H1 (cell line): ENCODE measurements around the gene LYPD6. TPM values are rescaled to one million over a fixed set of nuclear protein-coding genes. Genes with fewer than 3 reads are reported as not detected.
A peak's percentile ranks its signal among the peaks of the same experiment; 100 is the strongest.

Experiments used
- CTCF ChIA-PET: fragments of 300-600 bp; sonication (Branson Sonifier 250); formaldehyde crosslinking; loops from one replicate; lab custom pipeline; 2021; ENCODE audit not compliant: partially characterized antibody; lab: Charles Lee
- POLR2A ChIA-PET: fragments of 300-600 bp; sonication (Branson Sonifier 250); formaldehyde crosslinking; loops from one replicate; lab custom pipeline; 2021; ENCODE audit warnings: inconsistent platforms; ENCODE audit not compliant: partially characterized antibody; lab: Charles Lee
- DNase-seq, 2 experiments: peaks; one replicate each; pipeline versions ENCODE4 v3.0.0 to v3.0.0-alpha.2; 2010 to 2022; ENCODE audit warnings: low spot score in 2 of 2, low read depth in 1 of 2, mixed read lengths in 1 of 2
- FAIRE-seq: peaks from 2 replicates; lab custom pipeline; 2011; peaks lifted over from hg19 to GRCh38; lab: Jason Lieb, UNC
- H2AFZ ChIP-seq: 2 replicates; pipeline ENCODE4 v1.8.1; 2012; ENCODE audit warnings: low read length, inconsistent platforms
- H2AK5ac ChIP-seq: 2 replicates; pipeline ENCODE4 v1.6.1; 2013; ENCODE audit warnings: low read depth, low read length
- H2BK120ac ChIP-seq: replicated peaks from 2 replicates; pipeline ENCODE3; 2013; ENCODE audit warnings: low read depth, low read length, inconsistent platforms
- H2BK12ac ChIP-seq: 2 replicates; pipeline ENCODE4 v1.6.1; 2013; ENCODE audit warnings: low read depth, low read length
- H2BK15ac ChIP-seq: 2 replicates; pipeline ENCODE4 v1.6.1; 2013; ENCODE audit warnings: low read length
- H2BK20ac ChIP-seq: 2 replicates; pipeline ENCODE4 v1.6.1; 2013; ENCODE audit warnings: low read length
- H2BK5ac ChIP-seq: 2 replicates; pipeline ENCODE4 v1.6.1; 2013; ENCODE audit warnings: low read depth, low read length
- H3K14ac ChIP-seq: 2 replicates; pipeline ENCODE4 v1.6.1; 2013; ENCODE audit warnings: inconsistent platforms; ENCODE audit not compliant: insufficient read length
- H3K18ac ChIP-seq: 2 replicates; pipeline ENCODE4 v1.6.1; 2013; ENCODE audit warnings: low read length; ENCODE audit errors: extremely low read depth
- H3K23ac ChIP-seq: 2 replicates; pipeline ENCODE4 v1.6.1; 2013; ENCODE audit warnings: inconsistent platforms; ENCODE audit not compliant: insufficient read length
- H3K23me2 ChIP-seq: 2 replicates; pipeline ENCODE4 v1.6.1; 2013; ENCODE audit warnings: low read depth, low read length
- H3K27ac ChIP-seq: 2 replicates; pipeline ENCODE4 v1.6.1; 2011; ENCODE audit warnings: low read depth, low read length, inconsistent platforms
- H3K27me3 ChIP-seq, 4 experiments: replicated peaks in 1 of 4; 1 replicate in 1 of 4; 2 replicates in 3 of 4; pipeline versions ENCODE4 v1.6.1 to v1.8.1; 2011 to 2013; ENCODE audit warnings: low read length in 3 of 4, mild to moderate bottlenecking in 3 of 4, inconsistent platforms in 2 of 4, mixed read lengths in 2 of 4, moderate library complexity in 1 of 4; ENCODE audit not compliant: control insufficient read depth in 3 of 4, insufficient read depth in 3 of 4; ENCODE audit errors: extremely low read depth in 1 of 4
- H3K36me3 ChIP-seq, 4 experiments: 2 replicates each; pipeline versions ENCODE4 v1.6.1 to v1.8.1; 2011 to 2013; ENCODE audit warnings: mild to moderate bottlenecking in 4 of 4, low read length in 3 of 4, moderate library complexity in 2 of 4, control low read depth in 1 of 4, inconsistent platforms in 1 of 4; ENCODE audit not compliant: insufficient read depth in 4 of 4, control insufficient read depth in 2 of 4
- H3K4ac ChIP-seq: replicated peaks from 2 replicates; pipeline ENCODE3; 2013; ENCODE audit warnings: low read length, low read depth, mixed read lengths, inconsistent platforms; ENCODE audit not compliant: insufficient read length
- H3K4me1 ChIP-seq, 4 experiments: replicated peaks in 1 of 4; 1 replicate in 1 of 4; 2 replicates in 3 of 4; pipeline versions ENCODE4 v1.6.1 to v1.8.1; 2011 to 2013; ENCODE audit warnings: low read length in 3 of 4, inconsistent platforms in 2 of 4, mixed read lengths in 1 of 4; ENCODE audit not compliant: insufficient read depth in 4 of 4, control insufficient read depth in 3 of 4
- H3K4me2 ChIP-seq, 2 experiments: 2 replicates each; pipeline versions ENCODE4 v1.6.1 to v1.8.1; 2011 to 2013; ENCODE audit warnings: low read depth in 2 of 2, low read length in 2 of 2, control low read depth in 1 of 2, inconsistent platforms in 1 of 2, mild to moderate bottlenecking in 1 of 2; ENCODE audit not compliant: insufficient read depth in 1 of 2
- H3K4me3 ChIP-seq, 4 experiments: fragments of 200-600, 300-600 bp in 1 of 4; sonication (generic), shearing (Covaris generic), sonication (Bioruptor Twin) in 1 of 4; 2 replicates each; pipeline versions ENCODE4 v1.5.1 to v1.8.1; 2011 to 2016; ENCODE audit warnings: low read length in 4 of 4, low read depth in 3 of 4, control low read depth in 2 of 4, inconsistent platforms in 2 of 4, mild to moderate bottlenecking in 2 of 4, mixed read lengths in 1 of 4, moderate library complexity in 1 of 4; ENCODE audit not compliant: insufficient read depth in 2 of 4; ENCODE audit errors: extremely low read depth in 1 of 4
- H3K56ac ChIP-seq: replicated peaks from 2 replicates; pipeline ENCODE3; 2013; ENCODE audit warnings: low read depth, mild to moderate bottlenecking, mixed read lengths, low read length, inconsistent platforms; ENCODE audit not compliant: insufficient read length
- H3K79me1 ChIP-seq: 2 replicates; pipeline ENCODE4 v1.6.1; 2013; ENCODE audit warnings: low read depth, low read length, control low read depth
- H3K79me2 ChIP-seq, 2 experiments: 2 replicates each; pipeline versions ENCODE4 v1.6.1 to v1.8.1; 2012 to 2013; ENCODE audit warnings: low read length in 2 of 2, mild to moderate bottlenecking in 2 of 2, inconsistent platforms in 1 of 2; ENCODE audit not compliant: insufficient read depth in 2 of 2, control insufficient read depth in 1 of 2
- H3K9ac ChIP-seq, 4 experiments: replicated peaks in 1 of 4; 1 replicate in 1 of 4; 2 replicates in 3 of 4; pipeline versions ENCODE4 v1.6.1 to v1.8.1; 2011 to 2013; ENCODE audit warnings: low read depth in 3 of 4, low read length in 3 of 4, control low read depth in 2 of 4, mild to moderate bottlenecking in 2 of 4, moderate library complexity in 2 of 4, inconsistent platforms in 1 of 4; ENCODE audit errors: extremely low read depth in 1 of 4
- H3K9me3 ChIP-seq, 2 experiments: 2 replicates each; pipeline versions ENCODE4 v1.6.1 to v1.8.1; 2012 to 2013; ENCODE audit warnings: mild to moderate bottlenecking in 2 of 2, moderate library complexity in 2 of 2, control low read depth in 1 of 2, inconsistent platforms in 1 of 2, low read depth in 1 of 2, low read length in 1 of 2, mixed read lengths in 1 of 2; ENCODE audit not compliant: insufficient read depth in 2 of 2
- H4K20me1 ChIP-seq, 2 experiments: replicated peaks in 1 of 2; 2 replicates each; pipeline versions ENCODE3 to v1.8.1; 2011 to 2013; ENCODE audit warnings: inconsistent platforms in 2 of 2, low read length in 2 of 2, mild to moderate bottlenecking in 1 of 2; ENCODE audit not compliant: insufficient read depth in 2 of 2, control insufficient read depth in 1 of 2
- H4K5ac ChIP-seq: 2 replicates; pipeline ENCODE4 v1.6.1; 2013; ENCODE audit warnings: low read length, low read depth, mixed read lengths, inconsistent platforms; ENCODE audit not compliant: insufficient read length
- H4K8ac ChIP-seq: 2 replicates; pipeline ENCODE4 v1.8.0; 2013; ENCODE audit warnings: mild to moderate bottlenecking, moderate library complexity, low read length, inconsistent platforms; ENCODE audit not compliant: insufficient read depth; ENCODE audit errors: extremely low read depth
- H4K91ac ChIP-seq: replicated peaks from 2 replicates; pipeline ENCODE3; 2013; ENCODE audit warnings: low read length, mixed read lengths, inconsistent platforms; ENCODE audit not compliant: insufficient read length
- BCL11A ChIP-seq, 2 experiments: IDR thresholded peaks; one replicate each; pipeline ENCODE4 v1.6.1; 2011; ENCODE audit warnings: low read depth in 2 of 2, low read length in 2 of 2, mild to moderate bottlenecking in 2 of 2
- NANOG ChIP-seq: IDR thresholded peaks from 2 replicates; pipeline ENCODE4 v1.6.1; 2011; ENCODE audit warnings: low read length, low read depth, mild to moderate bottlenecking, inconsistent platforms; ENCODE audit not compliant: insufficient read depth, poor library complexity, severe bottlenecking
- POU5F1 ChIP-seq: IDR thresholded peaks from 2 replicates; pipeline ENCODE4 v1.6.1; 2011; ENCODE audit warnings: low read depth, mild to moderate bottlenecking, low read length, moderate library complexity
- RFX5 ChIP-seq: IDR thresholded peaks from 2 replicates; pipeline ENCODE4 v1.6.1; 2011; ENCODE audit warnings: low read depth, low read length, improper control_type of control experiment, borderline replicate concordance
- TBP ChIP-seq: IDR thresholded peaks from 2 replicates; pipeline ENCODE4 v1.6.1; 2011; ENCODE audit warnings: low read depth, low read length, improper control_type of control experiment
- WGBS, 2 experiments: shearing (Covaris generic) in 1 of 2; methylation state at CpG; one replicate each; pipeline versions ENCODE4 v1.1.6 to v1.1.7; 2013 to 2015; ENCODE audit warnings: low lambda C conversion rate in 2 of 2, mixed read lengths in 2 of 2, inconsistent platforms in 1 of 2, low coverage in 1 of 2, missing lambda C conversion rate in 1 of 2; ENCODE audit not compliant: insufficient replicate concordance in 2 of 2, insufficient coverage in 1 of 2, insufficient read length in 1 of 2; ENCODE audit errors: extremely low coverage in 1 of 2, missing lambda C conversion rate in 1 of 2; 5-methylcytosine and 5-hydroxymethylcytosine counted together
- polyA plus RNA-seq, 7 experiments: library from polyadenylated mRNA; depleted of rRNA in 3 of 7; stranded (reverse) in 5 of 7; unstranded in 2 of 7; fragments of >200 nt in 5 of 7; fragments of 200-250 nt in 2 of 7; gene quantifications; 1 replicate in 5 of 7; 2 replicates in 1 of 7; 4 replicates in 1 of 7; pipeline versions ENCODE4 v1.2.1 to v1.2.3, GENCODE V29; 2011 to 2013; ENCODE audit warnings: missing spikeins in 2 of 7, mixed read lengths in 2 of 7
- total RNA-seq: library from RNA; stranded (reverse); fragmentation: NEBNext Ultra II Directional; extraction: Animal tissue kit (Norgen Biotek cat#: 25700); gene quantifications from 2 replicates; pipeline ENCODE4 v1.2.1, GENCODE V29; 2021

The LYPD6 gene
- total and polyA plus RNA-seq, 2 of the 8 experiments (the other 6 are each of a cell fraction or from before 2014, with no cell fraction given) = 5.6 to 8.9 TPM

DNA sequence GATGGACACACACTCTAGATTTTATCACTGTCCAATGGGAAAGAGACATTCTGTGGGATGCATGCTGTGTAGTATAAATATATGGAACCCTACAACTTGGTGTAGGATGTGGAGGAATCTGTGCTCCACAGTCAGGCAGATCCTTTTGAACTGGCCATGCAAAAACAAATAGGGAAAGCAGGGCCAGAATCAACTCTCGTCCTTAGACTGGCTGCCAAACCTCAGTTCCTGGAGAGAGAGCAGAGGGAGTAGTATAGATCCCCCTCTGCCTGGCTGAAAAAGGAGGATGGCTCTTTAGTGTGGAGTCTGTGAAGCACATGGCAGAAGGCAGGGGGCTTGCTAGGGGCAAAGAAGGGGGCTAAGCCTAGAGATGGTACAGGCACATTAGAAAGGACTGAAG, 84.7 kb downstream of the LYPD6 start:
- no peak overlapping the region for H2BK20ac ChIP-seq
- H3K79me2 ChIP-seq = no peaks in the 10 kb centered on the region
- H4K8ac ChIP-seq = no peak overlapping the region
- H3K27me3 ChIP-seq = no peaks in the 10 kb centered on the region
- H3K36me3 ChIP-seq = no peaks in the 10 kb centered on the region
- ChIA-PET CTCF (no interaction called here), POLR2A (no interaction called here)
- H3K4me3 ChIP-seq = no peak overlapping the region
- H3K4me1 ChIP-seq = peaks cover 0 to 10% (median 3%) of the 10 kb centered on the region in 4 experiments; a peak in 5 of 7 replicates
- H4K20me1 ChIP-seq = no peaks in the 10 kb centered on the region
- H2BK5ac ChIP-seq = no peak overlapping the region
- no peak overlapping the region for H3K56ac ChIP-seq
- H2BK120ac ChIP-seq = no peak overlapping the region
- no peak overlapping the region for H3K4ac ChIP-seq
- no peak overlapping the region for H2AFZ ChIP-seq
- no peak overlapping the region for H3K14ac ChIP-seq
- H3K23ac ChIP-seq = no peak overlapping the region
- H3K18ac ChIP-seq = no peak overlapping the region
- H3K9ac ChIP-seq = no peak overlapping the region
- H2BK15ac ChIP-seq = no peak overlapping the region
- no peak overlapping the region for H4K91ac ChIP-seq
- DNase-seq (no peak), FAIRE-seq (no peak)
- H4K5ac ChIP-seq = peak overlapping the region; percentile 21
- 95% methylated on average over 1 of the region's 1 CpG; no CpG with 5 or more reads in 1 of the 2 experiments for WGBS, 2 experiments
- no peak overlapping the region for H3K4me2 ChIP-seq
- H2BK12ac ChIP-seq = no peak overlapping the region
- H3K79me1 ChIP-seq = no peaks in the 10 kb centered on the region
- no peaks in the 10 kb centered on the region for H3K23me2 ChIP-seq
- TF ChIP-seq POU5F1 = no peak
- no peak for TF ChIP-seq RFX5
- no peak for TF ChIP-seq BCL11A (IDR thresholded peaks at IDR 0.05; ENCODE audit: low read depth in 2 of 2, low read length in 2 of 2)
- TF ChIP-seq TBP = no peak
- TF ChIP-seq NANOG = no peak
- H2AK5ac ChIP-seq = no peak overlapping the region
- no peak overlapping the region for H3K27ac ChIP-seq
- no peaks in the 10 kb centered on the region for H3K9me3 ChIP-seq
